Left kidney (tissue), 2 donors: Measurements from ENCODE around the gene AGTR1. TPM values are rescaled to one million over a fixed set of nuclear protein-coding genes. Genes with fewer than 3 reads are reported as not detected.
"Not testable (repeated sequence)": the region's sequence is repeated elsewhere in the genome, so short reads cannot be mapped to it uniquely, and the experiment has no call there.

Source experiments
- DNase-seq: peaks from one replicate; pipeline ENCODE4 v3.0.0-alpha.2; 2013
- polyA plus RNA-seq: library from polyadenylated mRNA; unstranded; fragments of 120-200 nt; gene quantifications from one replicate; pipeline ENCODE4 v1.2.1, GENCODE V29; 2013; ENCODE audit not compliant: insufficient read length

The AGTR1 gene
- polyA plus RNA-seq, 1 donor, result 19.2 TPM

DNA sequence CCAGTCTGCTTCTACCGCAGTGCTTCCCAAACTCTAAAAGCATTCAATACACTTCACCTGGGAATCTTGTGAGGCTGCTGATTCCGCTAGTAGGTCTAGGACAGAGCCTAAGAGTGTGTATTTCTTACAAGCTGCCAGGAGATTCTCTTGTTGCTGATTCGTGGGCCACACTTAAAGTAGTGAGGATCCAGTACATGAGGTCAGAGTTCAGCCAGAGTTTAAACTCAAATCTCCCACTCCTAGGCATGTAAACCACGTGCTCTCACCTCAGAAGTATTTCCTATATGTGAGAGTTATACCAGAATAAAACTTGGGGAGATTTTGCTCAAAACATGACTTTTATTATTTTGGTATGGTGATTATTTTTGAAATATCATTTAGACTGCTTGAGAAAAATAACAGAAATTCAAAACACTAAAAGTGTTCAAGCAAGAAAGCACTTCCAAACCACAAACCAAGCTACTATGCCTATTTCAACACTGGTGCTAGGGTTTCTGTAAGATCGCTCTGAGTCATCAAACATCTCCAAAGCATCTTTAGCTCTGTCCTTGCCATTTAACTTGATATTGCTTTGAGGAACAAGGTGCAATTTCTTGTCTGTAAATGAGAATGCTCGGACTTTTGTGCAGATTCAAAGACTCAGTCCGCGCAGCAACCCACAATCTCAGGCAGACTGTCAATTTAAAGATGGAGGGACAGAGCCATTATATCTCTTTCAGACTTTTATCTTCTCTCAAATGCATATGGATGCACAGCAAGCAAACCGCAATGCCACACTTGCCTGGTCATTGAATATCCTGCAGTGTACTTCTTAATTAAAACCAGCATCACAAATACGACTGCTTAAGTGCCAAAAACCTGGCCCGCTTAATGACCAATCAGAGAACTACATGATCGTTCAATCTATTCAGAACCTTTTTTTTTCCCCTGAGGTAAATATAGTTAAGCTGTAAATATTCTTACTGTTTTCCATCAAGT is 59.8 kb downstream of the AGTR1 start:
- no peak for DNase-seq

- no peak for DNase-seq
Measured at GRCh38 chr3:148758303-148758884, 60.7 kb downstream of the AGTR1 start.

- no peak for DNase-seq
Measured at GRCh38 chr3:148759430-148759829, 61.7 kb downstream of the AGTR1 start.

GRCh38 chr3:148763156-148763680 is 65.5 kb downstream of the AGTR1 start:
- peak; percentile 53 for DNase-seq

DNA sequence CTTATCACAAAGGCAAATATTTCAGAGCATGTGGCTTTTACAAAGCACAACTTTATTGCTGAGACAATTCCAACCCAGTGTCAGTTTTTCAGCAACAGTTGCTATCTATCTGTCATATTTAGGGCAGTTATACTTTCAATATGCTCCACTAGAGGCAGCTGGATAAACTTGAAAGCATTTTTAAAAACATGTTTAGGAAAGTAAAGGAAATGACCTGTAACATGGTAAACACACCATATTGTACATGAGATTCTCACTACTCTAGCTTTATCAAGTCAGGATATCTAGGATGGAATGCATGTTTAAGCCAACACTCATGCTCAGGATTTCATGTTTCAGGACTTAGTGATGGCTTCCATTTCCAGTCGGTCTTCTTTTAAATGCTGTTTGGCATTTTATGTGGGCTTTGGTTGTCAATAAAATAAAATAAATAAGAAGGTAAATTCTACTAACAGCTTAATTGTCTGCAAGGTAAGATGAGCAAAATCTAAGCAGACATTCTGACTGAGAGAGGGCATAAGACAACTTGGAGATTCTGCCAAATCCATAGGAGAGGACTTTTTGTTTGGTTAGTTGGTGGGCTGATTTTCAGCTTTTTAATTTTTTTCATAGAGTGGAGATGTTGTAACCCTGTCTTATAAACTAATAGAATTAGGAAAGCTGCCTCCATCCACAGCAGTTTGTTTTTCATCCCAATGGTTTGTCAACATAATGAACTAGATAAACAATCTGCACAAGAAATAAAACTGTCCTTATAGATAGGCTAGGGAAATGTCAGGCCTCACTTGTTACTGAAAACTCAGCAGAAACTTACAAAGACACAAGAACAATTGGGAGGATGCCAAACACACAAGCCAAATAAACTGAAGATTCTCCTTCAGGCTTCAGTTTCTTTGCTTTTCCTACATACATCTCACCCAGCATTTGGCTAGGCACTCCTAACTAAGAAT is 66.6 kb downstream of the AGTR1 start:
- DNase-seq, result peak; percentile 65

- no peak for DNase-seq
Measured at GRCh38 chr3:148772361-148772760, 74.7 kb downstream of the AGTR1 start.

GRCh38 chr3:148772835-148773234 is 75.1 kb downstream of the AGTR1 start:
- DNase-seq, result no peak

DNA sequence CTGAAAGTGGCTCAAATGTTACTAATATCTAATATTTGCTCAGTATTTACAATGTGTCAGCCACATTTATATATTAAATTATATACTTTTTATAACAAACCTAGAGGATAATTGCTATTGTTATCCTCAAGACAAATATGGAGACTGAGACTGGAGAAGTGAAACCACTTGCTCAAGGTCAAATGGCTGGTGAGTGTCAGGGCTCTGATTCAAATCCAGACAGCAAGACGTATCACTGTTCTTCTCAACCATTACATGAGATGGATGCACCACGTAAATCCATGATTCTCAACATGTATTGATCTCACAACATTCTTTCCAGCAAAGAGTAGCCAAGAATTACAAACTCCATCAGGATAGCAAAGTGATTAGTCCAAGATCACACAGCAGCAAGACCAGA is 76.1 kb downstream of the AGTR1 start:
- no peak for DNase-seq

GRCh38 chr3:148778926-148779325 is 81.2 kb downstream of the AGTR1 start:
- DNase-seq, result no peak

- not testable (repeated sequence) for DNase-seq
Measured at GRCh38 chr3:148785026-148785425, 87.3 kb downstream of the AGTR1 start.

- not testable (repeated sequence) for DNase-seq
Measured at GRCh38 chr3:148786159-148786558, 88.5 kb downstream of the AGTR1 start.

DNA sequence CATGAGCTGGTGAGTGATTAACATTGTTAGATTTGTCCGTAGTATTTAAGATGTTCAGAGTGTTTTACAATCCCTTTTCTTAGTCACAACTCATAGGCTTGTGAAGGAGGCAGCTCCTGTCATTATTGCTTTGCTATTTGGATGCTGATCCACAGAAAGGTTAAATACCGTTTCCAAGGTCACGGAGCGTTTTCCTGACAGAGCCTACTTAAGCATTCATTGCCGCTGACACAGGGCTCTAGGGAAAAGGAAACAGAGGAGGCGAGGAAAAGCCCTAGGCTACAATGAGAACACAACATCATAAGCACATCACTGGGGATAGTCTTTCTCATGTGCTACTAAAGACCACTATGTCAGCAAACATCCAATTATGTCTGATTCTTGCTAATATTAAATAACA is 91.4 kb downstream of the AGTR1 start:
- no peak for DNase-seq

DNA sequence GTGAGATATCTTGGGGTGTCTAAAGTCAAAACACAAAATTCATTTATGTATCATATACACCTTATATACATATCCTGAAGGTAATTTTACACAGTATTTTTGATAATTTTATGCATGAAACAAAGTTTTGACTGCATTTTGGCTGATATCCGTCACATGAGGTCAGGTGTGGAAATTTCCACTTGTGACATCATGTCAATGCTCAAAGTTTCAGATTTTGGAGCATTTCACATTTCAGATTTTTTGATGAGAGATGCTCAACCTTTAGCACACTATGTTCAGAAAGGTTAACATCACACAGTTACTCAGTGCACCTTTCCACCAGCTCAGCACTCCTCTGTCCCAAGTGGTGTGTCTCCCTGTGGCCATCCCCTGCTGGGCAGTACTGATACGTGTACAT is 92.2 kb downstream of the AGTR1 start:
- DNase-seq, result no peak

DNA sequence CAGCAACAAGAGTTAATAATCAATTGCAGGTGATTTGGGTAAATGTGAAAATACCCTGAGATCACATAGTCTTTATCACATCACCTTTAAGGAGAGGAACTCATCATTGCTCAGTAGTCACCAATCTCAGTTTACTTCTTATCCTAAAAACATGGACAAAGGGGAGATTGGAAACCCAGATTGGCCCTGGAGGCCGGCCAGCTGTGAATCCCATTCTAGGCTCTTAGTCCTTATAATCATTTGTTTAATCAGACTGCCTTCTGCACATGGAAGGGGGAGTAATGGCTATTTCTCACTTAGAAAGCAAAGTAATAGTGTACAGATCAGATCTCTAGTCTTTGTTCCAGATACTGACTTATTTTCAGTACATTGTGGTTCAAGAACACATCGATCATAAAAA is 92.7 kb downstream of the AGTR1 start:
- no peak for DNase-seq

GRCh38 chr3:148790851-148791735 is 93.4 kb downstream of the AGTR1 start:
- DNase-seq, result no peak

DNA sequence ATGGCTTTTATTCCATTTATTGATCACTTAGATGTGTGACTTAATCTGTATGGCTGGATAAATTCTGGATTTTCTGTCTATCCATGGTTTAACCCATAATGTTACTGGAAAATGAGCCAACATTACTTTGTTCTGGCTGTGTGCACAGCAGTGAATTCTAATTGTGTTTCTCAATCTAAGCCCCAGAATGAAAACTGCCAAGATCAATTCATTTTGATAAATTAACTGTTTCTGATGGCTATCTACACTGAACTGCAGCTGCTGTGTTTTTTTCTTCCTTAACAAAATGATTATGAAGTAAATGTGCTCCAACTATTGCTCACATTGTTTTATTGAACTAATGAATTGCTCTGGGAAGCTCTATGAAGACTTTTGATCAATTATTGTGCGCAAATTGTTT is 94.2 kb downstream of the AGTR1 start:
- no peak for DNase-seq

DNA sequence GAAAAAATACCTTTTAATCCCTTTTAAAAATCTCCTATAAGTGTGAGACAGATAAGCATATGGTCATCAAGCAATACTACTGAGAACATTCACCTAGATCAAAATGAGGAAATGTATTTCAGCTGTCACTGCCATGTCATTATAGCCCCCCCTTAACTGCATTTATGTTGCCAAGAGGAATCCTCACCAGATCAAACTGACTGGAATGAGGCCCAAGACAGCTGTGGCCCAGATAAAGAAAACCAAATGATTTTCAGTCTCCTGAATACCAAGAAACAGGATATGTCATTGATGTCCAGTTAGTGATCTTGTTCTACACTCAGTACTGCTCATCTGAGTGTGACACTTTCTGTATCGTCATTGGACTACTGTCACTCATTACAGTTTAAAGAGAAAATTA is 94.8 kb downstream of the AGTR1 start:
- DNase-seq, result no peak
